ENCODE results near the gene QKI. TPM values are rescaled to one million over a fixed set of nuclear protein-coding genes. Genes with fewer than 3 reads are reported as not detected.

QKI gene
- total and polyA plus RNA-seq, 2 of the 8 experiments (the other 6 are each of a cell fraction or from before 2014, with no cell fraction given), result 181 to 183 TPM

DNA sequence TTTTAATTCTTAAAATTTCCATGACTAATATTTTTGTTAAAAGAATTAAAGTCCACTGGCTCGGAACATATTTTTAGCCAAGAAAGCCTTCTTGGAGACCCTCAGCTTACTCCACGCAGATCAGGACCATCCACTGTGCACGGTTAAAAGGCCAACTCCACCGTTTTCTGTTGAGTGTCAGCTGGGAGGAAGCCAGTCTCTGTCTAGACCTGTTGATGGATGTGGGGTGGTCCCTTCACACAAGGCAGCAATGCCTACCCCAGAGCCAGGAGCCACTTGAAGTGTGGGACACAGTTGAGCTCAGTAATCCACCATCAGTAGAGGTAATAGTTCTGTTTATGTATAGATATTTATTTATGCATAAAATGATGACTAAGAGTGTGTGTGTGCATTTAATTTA, 19.9 kb upstream of the QKI start (continued):
- TF ChIP-seq CHD7 (IDR thresholded peaks at IDR 0.05; ENCODE audit: insufficient replicate concordance, low read length) (no peak), TCF12 (IDR thresholded peaks at IDR 0.05; ENCODE audit: low read depth, low read length) (no peak), RNF2 (IDR thresholded peaks at IDR 0.05; ENCODE audit: borderline replicate concordance, low read depth, low read length, missing control alignments, poor library complexity, severe bottlenecking) (no peak), SUZ12 (IDR thresholded peaks at IDR 0.05; ENCODE audit: low read length) (no peak)
